Measurements from ENCODE around the gene CANX. TPM values are rescaled to one million over a fixed set of nuclear protein-coding genes. Genes with fewer than 3 reads are reported as not detected.

CANX gene
- total RNA-seq, 1 donor from 2014 or later: 318 TPM

DNA sequence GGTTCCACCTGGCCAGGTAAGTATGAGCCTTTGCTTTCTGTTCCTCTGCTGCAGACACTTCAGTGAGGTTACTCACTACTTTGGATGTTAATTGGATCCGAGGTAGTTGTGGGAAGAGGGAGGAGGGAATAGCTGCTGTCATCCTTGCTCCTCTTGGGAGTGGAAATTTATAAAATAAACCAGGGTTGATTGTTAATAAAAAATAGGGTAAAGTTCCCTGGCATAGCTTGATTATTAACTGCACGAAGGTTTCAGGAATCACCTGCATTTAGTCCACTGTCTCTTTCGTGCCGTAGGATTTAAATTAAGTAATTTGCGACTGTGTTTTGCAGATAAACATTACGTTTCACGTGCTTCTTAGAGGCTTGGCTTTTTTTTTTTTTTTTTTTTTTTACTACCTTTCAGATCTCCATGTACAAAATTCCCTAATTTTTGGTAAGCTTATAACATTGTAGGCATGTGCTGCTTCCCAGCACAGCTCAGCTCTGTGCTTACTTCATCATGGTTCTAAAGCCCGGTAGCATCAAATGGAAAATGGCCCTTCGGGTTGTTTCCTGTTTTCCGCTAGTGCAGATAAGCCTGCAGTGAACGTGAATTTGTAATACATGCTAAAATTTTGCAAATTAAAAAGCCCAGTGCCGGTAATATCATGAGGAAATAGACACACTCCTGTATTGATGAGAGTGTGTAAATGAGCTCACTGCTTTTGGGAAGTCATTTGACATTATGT is 68.1 kb downstream of the CANX start:
- Mint-ChIP-seq H3K4me1 (peaks cover 27% of the 10 kb centered on the region), H3K27me3 (no peaks in the 10 kb centered on the region), H3K4me3 (no peak overlapping the region), H3K27ac (no peak overlapping the region), H3K36me3 (ENCODE audit: low read depth) (peaks cover 63% of the 10 kb centered on the region), H3K9me3 (no peaks in the 10 kb centered on the region)
- intact Hi-C loops (cut with micrococcal nuclease): no loop called here
- no peak for ATAC-seq (ENCODE audit: low read depth)
- TF ChIP-seq, protein P1, sequence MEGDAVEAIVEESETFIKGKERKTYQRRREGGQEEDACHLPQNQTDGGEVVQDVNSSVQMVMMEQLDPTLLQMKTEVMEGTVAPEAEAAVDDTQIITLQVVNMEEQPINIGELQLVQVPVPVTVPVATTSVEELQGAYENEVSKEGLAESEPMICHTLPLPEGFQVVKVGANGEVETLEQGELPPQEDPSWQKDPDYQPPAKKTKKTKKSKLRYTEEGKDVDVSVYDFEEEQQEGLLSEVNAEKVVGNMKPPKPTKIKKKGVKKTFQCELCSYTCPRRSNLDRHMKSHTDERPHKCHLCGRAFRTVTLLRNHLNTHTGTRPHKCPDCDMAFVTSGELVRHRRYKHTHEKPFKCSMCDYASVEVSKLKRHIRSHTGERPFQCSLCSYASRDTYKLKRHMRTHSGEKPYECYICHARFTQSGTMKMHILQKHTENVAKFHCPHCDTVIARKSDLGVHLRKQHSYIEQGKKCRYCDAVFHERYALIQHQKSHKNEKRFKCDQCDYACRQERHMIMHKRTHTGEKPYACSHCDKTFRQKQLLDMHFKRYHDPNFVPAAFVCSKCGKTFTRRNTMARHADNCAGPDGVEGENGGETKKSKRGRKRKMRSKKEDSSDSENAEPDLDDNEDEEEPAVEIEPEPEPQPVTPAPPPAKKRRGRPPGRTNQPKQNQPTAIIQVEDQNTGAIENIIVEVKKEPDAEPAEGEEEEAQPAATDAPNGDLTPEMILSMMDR (IDR thresholded peaks at IDR 0.05): no peak
- no peak for DNase-seq
- ChIA-PET POLR2A (interaction anchor here (0.7 kb wide), 1 partner anchor 85 kb away, joined by 3 read pairs; no protein-coding TSS in a partner anchor), CTCF (interaction anchor here (1.1 to 1.6 kb wide), 2 partner anchors 35 to 61 kb away, joined by 3 read pairs; no protein-coding TSS in a partner anchor)

DNA sequence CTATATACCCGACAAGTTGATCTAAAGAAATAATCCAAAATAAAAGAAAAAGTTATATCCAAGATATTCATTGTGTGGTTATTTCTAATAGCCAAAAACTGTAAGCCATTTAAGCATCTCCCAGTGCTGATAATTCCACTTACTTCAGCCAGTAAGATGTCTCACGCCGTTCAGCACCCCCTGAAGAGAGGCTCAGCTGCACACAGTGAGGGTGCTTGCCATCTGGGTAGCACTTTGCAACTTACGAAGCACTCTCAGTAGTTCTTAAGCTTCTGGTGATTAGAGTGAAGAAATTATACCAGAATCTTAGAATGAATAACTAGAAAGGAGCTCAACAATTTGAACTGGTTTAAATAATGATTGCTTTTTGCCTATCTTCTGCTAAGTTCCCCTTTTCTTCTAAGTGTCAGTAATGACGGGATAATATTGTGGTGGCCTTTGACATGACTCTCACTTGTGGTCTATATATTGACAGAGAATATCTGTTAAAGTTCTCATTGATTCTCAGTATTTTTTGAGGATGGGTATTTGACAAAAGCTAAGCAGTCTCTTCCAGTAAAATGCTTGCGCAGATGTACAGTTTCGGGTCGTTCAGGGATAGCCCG is 68.8 kb downstream of the CANX start:
- no peak overlapping the region for H3K4me3 Mint-ChIP-seq
- TF ChIP-seq, protein P1 (IDR thresholded peaks at IDR 0.05): no peak
- intact Hi-C loops (cut with micrococcal nuclease): no loop called here
- ChIA-PET CTCF (interaction anchor here (1.1 to 1.6 kb wide), 2 partner anchors 34 to 60 kb away, joined by 3 read pairs; no protein-coding TSS in a partner anchor), POLR2A (no interaction called here)
- H3K27ac Mint-ChIP-seq: no peak overlapping the region
- ATAC-seq (ENCODE audit: low read depth) (no peak), DNase-seq (no peak)
- no peaks in the 10 kb centered on the region for H3K27me3 Mint-ChIP-seq
- no peaks in the 10 kb centered on the region for H3K9me3 Mint-ChIP-seq
- peaks cover 70% of the 10 kb centered on the region for H3K36me3 Mint-ChIP-seq (ENCODE audit: low read depth)
- peaks cover 20% of the 10 kb centered on the region for H3K4me1 Mint-ChIP-seq

DNA sequence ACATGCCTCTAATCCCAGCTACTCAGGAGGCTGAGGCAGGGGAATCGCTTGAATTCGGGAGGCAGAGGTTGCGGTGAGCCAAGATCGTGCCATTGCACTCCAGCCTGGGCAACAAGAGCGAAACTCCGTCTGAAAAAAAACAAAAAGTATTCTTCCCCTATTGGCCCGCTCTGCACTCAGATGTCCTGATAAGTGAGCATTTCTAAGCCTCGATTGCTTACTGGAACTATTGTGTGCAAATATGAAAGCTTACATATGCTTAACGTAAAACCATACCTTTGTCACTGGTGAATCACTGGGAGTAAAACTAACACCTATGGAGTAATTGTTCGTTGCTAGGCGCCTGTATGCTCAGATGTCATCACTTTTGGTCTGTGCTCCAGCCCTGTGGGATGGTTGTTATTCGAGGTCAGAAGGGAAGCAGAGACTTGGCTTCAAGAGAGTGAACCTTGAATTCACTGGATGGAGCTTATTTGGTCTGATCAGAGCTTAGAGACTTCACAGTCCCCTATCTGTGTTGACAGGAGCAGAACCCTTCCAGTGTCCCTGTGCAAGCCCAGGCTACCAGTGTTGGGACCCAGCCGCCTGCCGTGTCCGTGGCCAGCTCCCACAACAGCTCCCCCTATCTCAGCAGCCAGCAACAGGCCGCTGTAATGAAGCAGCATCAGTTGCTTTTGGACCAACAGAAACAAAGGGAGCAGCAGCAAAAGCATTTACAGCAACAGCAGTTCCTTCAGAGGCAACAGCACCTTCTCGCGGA is 69.7 kb downstream of the CANX start:
- Mint-ChIP-seq H3K4me1 (peaks cover 11% of the 10 kb centered on the region), H3K4me3 (no peak overlapping the region), H3K36me3 (ENCODE audit: low read depth) (peaks cover 79% of the 10 kb centered on the region), H3K9me3 (no peaks in the 10 kb centered on the region), H3K27ac (no peak overlapping the region), H3K27me3 (no peaks in the 10 kb centered on the region)
- no peak for DNase-seq
- ATAC-seq (ENCODE audit: low read depth): no peak
- TF ChIP-seq, protein P1 (IDR thresholded peaks at IDR 0.05): no peak
- CTCF ChIA-PET: no interaction called here
- POLR2A ChIA-PET: no interaction called here
- intact Hi-C loops (cut with micrococcal nuclease): no loop called here

DNA sequence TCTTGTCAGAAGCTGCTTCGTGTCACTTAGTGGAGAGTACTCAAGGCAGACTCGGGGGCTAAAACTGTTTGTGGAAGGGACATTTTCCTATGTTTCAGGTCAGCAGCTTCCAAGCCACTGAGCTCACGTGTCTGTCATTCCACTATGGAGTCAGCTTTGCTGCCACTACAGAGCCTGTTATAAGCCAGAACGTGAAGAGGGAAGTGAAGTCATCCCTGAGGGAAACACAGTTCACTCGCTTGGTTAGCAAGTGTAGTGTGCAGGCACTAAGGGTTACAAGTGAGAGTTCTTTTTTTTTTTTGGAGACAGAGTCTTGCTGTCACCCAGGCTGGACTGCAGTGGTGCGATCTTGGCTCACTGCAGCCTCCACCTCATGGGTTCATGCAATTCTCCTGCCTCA is 70.5 kb downstream of the CANX start:
- ChIA-PET POLR2A (no interaction called here), CTCF (no interaction called here)
- intact Hi-C loops (cut with micrococcal nuclease): no loop called here
- ATAC-seq (ENCODE audit: low read depth) (no peak), DNase-seq (no peak)
- Mint-ChIP-seq H3K27me3 (no peaks in the 10 kb centered on the region), H3K36me3 (ENCODE audit: low read depth) (peaks cover 86% of the 10 kb centered on the region), H3K4me3 (no peak overlapping the region), H3K27ac (no peak overlapping the region), H3K9me3 (no peaks in the 10 kb centered on the region), H3K4me1 (peaks cover 10% of the 10 kb centered on the region)
- TF ChIP-seq, protein P1 (IDR thresholded peaks at IDR 0.05): no peak

DNA sequence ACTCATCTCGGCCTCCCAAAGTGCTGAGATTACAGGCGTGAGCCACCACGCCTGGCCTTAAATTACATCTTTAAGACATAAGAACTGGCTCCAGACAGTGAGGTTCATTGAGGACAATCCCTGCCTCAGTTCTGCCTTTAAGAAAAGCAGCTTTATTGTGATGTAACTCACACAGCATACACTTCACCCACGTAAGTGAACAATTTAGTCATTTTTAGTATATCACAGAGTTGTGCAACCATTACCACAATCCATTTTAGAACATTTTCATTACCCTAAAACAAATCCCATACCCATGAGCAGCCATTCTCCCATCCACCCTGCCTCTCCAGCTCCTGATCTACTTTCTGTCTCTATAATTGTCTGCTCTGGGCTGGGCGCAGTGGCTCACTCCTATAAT is 71.0 kb downstream of the CANX start:
- Mint-ChIP-seq H3K4me1 (peaks cover 10% of the 10 kb centered on the region), H3K27me3 (no peaks in the 10 kb centered on the region), H3K36me3 (ENCODE audit: low read depth) (peaks cover 90% of the 10 kb centered on the region), H3K4me3 (no peak overlapping the region), H3K27ac (no peak overlapping the region), H3K9me3 (no peaks in the 10 kb centered on the region)
- DNase-seq (no peak), ATAC-seq (ENCODE audit: low read depth) (no peak)
- CTCF ChIA-PET: no interaction called here
- intact Hi-C loops (cut with micrococcal nuclease): no loop called here
- TF ChIP-seq, protein P1 (IDR thresholded peaks at IDR 0.05): no peak
- POLR2A ChIA-PET: no interaction called here

Data from activated B cell treated with CpG ODN at 0.5 μM for 24 hours (primary cell).